GM21619 (cell line): Measurements from ENCODE around the gene ADGRD1.

Experiments used
- ATAC-seq: cut with Tn5 transposase; IDR thresholded peaks from one replicate; pipeline ENCODE4 v1.9.1; 2021; ENCODE audit not compliant: unreplicated experiment

Gene ADGRD1

GRCh38 chr12:131052063-131052781, 98.5 kb downstream of the ADGRD1 start:
- no peak for ATAC-seq

- no peak for ATAC-seq
Observed at GRCh38 chr12:131052929-131053328, 99.2 kb downstream of the ADGRD1 start.

GRCh38 chr12:131053567-131053966, 99.9 kb downstream of the ADGRD1 start:
- no peak for ATAC-seq

GRCh38 chr12:131054345-131055092, 100.8 kb downstream of the ADGRD1 start:
- ATAC-seq, result no peak

- no peak for ATAC-seq
Observed at GRCh38 chr12:131055093-131055465, 101.4 kb downstream of the ADGRD1 start.

- ATAC-seq, result no peak
Observed at GRCh38 chr12:131055596-131056233, 102.0 kb downstream of the ADGRD1 start.

- no peak for ATAC-seq
Observed at GRCh38 chr12:131056626-131057025, 102.9 kb downstream of the ADGRD1 start.

- ATAC-seq, result no peak
Observed at GRCh38 chr12:131057211-131057721, 103.6 kb downstream of the ADGRD1 start.

- ATAC-seq, result no peak
Observed at GRCh38 chr12:131057722-131058515, 104.2 kb downstream of the ADGRD1 start.

GRCh38 chr12:131058700-131059099, 105.0 kb downstream of the ADGRD1 start:
- ATAC-seq, result no peak

- no peak for ATAC-seq
Observed at GRCh38 chr12:131060011-131060703, 106.5 kb downstream of the ADGRD1 start.

GRCh38 chr12:131061041-131061806, 107.5 kb downstream of the ADGRD1 start:
- ATAC-seq, result peak; percentile 71

GRCh38 chr12:131063413-131063812, 109.7 kb downstream of the ADGRD1 start:
- no peak for ATAC-seq

- no peak for ATAC-seq
Observed at GRCh38 chr12:131063960-131064359, 110.3 kb downstream of the ADGRD1 start.

- no peak for ATAC-seq
Observed at GRCh38 chr12:131065279-131065678, 111.6 kb downstream of the ADGRD1 start.

GRCh38 chr12:131065801-131066200, 112.1 kb downstream of the ADGRD1 start:
- no peak for ATAC-seq

GRCh38 chr12:131066207-131066885, 112.6 kb downstream of the ADGRD1 start:
- no peak for ATAC-seq

GRCh38 chr12:131066886-131067490, 113.3 kb downstream of the ADGRD1 start:
- no peak for ATAC-seq
